HCT116 (cell line): ENCODE measurements around the gene LFNG. TPM values are rescaled to one million over a fixed set of nuclear protein-coding genes. Genes with fewer than 3 reads are reported as not detected.

Source experiments
- ATAC-seq: fragments of 200-7000 bp; cut with Tn5 transposase; 2 replicates; pipeline ENCODE4 v1.9.1; 2020; ENCODE audit warnings: mild to moderate bottlenecking, moderate library complexity
- BruUV-seq: library from RNA; stranded (reverse); fragments of 400-500 nt; replicated peaks from 2 replicates; lab custom pipeline; 2021; lab: Mats Ljungman, UMichigan
- CTCF ChIA-PET: fragments of 300-600 bp; sonication (Branson Sonifier 250); formaldehyde crosslinking; loops from one replicate; lab custom pipeline; 2021; ENCODE audit warnings: antibody characterized with exemption; lab: Charles Lee
- POLR2A ChIA-PET: fragments of 300-600, 350-600 bp; sonication (Branson Sonifier 250); formaldehyde crosslinking; loops from one replicate; lab custom pipeline; 2021; ENCODE audit warnings: antibody characterized with exemption; lab: Charles Lee
- RAD21 ChIA-PET, 2 experiments: fragments of 300-600 bp; sonication (Branson Sonifier 250); formaldehyde crosslinking; loops; one replicate each; lab custom pipeline; 2023; ENCODE audit warnings: low total read pairs in 2 of 2; ENCODE audit not compliant: uncharacterized antibody in 2 of 2, unreplicated experiment in 2 of 2, low non-redundant PET in 1 of 2; lab: Charles Lee
- DNase-seq: peaks from one replicate; pipeline ENCODE4 v3.0.0-alpha.2; 2010; ENCODE audit warnings: low read depth, low spot score
- H2AFZ ChIP-seq: fragments of 200-600 bp; shearing (Covaris generic), sonication (generic); 2 replicates; pipeline ENCODE4 v1.6.1; 2017; ENCODE audit warnings: low read depth, mixed run types, mixed read lengths, antibody characterized with exemption, low read length; ENCODE audit not compliant: poor library complexity, severe bottlenecking
- H3K27ac ChIP-seq: 2 replicates; pipeline ENCODE4 v1.5.1; 2012; ENCODE audit warnings: low read depth, low read length
- H3K27me3 ChIP-seq: fragments of 200-600 bp; sonication (generic); 2 replicates; pipeline ENCODE4 v1.6.1; 2016; ENCODE audit warnings: mixed run types, low read length, mixed read lengths; ENCODE audit not compliant: insufficient read depth
- H3K36me3 ChIP-seq, 2 experiments: fragments of 200-500 bp in 1 of 2; fragments of 200-600 bp in 1 of 2; sonication (Bioruptor generic) in 1 of 2; sonication (generic) in 1 of 2; 2 replicates each; pipeline versions ENCODE4 v1.5.1 to v1.6.1; 2014 to 2016; ENCODE audit warnings: low read length in 2 of 2, inconsistent platforms in 1 of 2, mixed read lengths in 1 of 2, mixed run types in 1 of 2; ENCODE audit not compliant: insufficient read depth in 2 of 2, control insufficient read depth in 1 of 2
- H3K4me1 ChIP-seq, 2 experiments: fragments of 200-600 bp in 1 of 2; sonication (generic) in 1 of 2; 2 replicates each; pipeline versions ENCODE4 v1.5.1 to v1.6.1; 2012 to 2017; ENCODE audit warnings: low read length in 2 of 2, inconsistent platforms in 1 of 2, mild to moderate bottlenecking in 1 of 2, mixed read lengths in 1 of 2, mixed run types in 1 of 2, moderate library complexity in 1 of 2; ENCODE audit not compliant: insufficient read depth in 2 of 2, control insufficient read depth in 1 of 2
- H3K4me2 ChIP-seq: fragments of 200-600 bp; sonication (generic); 2 replicates; pipeline ENCODE4 v1.6.1; 2017; ENCODE audit warnings: mixed run types, low read length, mixed read lengths
- H3K4me3 ChIP-seq, 2 experiments: fragments of 200-600 bp in 1 of 2; sonication (generic) in 1 of 2; replicated peaks in 1 of 2; 2 replicates each; pipeline ENCODE4 v1.5.1; 2011 to 2016; ENCODE audit warnings: low read length in 2 of 2, control low read depth in 1 of 2, low read depth in 1 of 2, mild to moderate bottlenecking in 1 of 2, mixed read lengths in 1 of 2, mixed run types in 1 of 2
- H3K79me2 ChIP-seq: fragments of 200-600 bp; sonication (generic); 2 replicates; pipeline ENCODE4 v1.6.1; 2017; ENCODE audit warnings: mild to moderate bottlenecking, mixed run types, low read length, moderate library complexity, mixed read lengths; ENCODE audit not compliant: insufficient read depth
- H3K9ac ChIP-seq: fragments of 200-600 bp; sonication (generic); 2 replicates; pipeline ENCODE4 v1.6.1; 2016; ENCODE audit warnings: low read length, mixed read lengths
- H3K9me2 ChIP-seq: fragments of 200-600 bp; sonication (generic), shearing (Covaris generic); 2 replicates; pipeline ENCODE4 v1.6.1; 2017; ENCODE audit warnings: mixed run types, mild to moderate bottlenecking, moderate library complexity; ENCODE audit not compliant: insufficient read depth
- H3K9me3 ChIP-seq, 2 experiments: fragments of 200-500 bp in 1 of 2; fragments of 200-600 bp in 1 of 2; sonication (Bioruptor generic) in 1 of 2; sonication (generic) in 1 of 2; 2 replicates each; pipeline ENCODE4 v1.6.1; 2014 to 2017; ENCODE audit warnings: low read length in 2 of 2, mixed read lengths in 2 of 2, inconsistent platforms in 1 of 2, low read depth in 1 of 2, mild to moderate bottlenecking in 1 of 2, mixed run types in 1 of 2, moderate library complexity in 1 of 2; ENCODE audit not compliant: control insufficient read depth in 1 of 2, insufficient read depth in 1 of 2
- H4K20me1 ChIP-seq: fragments of 200-600 bp; sonication (generic), shearing (Covaris generic); 2 replicates; pipeline ENCODE4 v1.6.1; 2017; ENCODE audit warnings: mixed run types, mild to moderate bottlenecking, moderate library complexity; ENCODE audit not compliant: insufficient read depth
- ATF3 ChIP-seq: IDR thresholded peaks from 2 replicates; pipeline ENCODE4 v1.6.1; 2012
- EGR1 ChIP-seq: IDR thresholded peaks from 2 replicates; pipeline ENCODE4 v1.6.1; 2012; ENCODE audit warnings: low read depth
- EZH2 ChIP-seq: fragments of 200-600 bp; sonication (generic); IDR thresholded peaks from 2 replicates; pipeline ENCODE4 v1.6.1; 2017; ENCODE audit warnings: antibody characterized with exemption, mixed run types
- EZH2phosphoT487 ChIP-seq: fragments of 200-600 bp; IDR thresholded peaks from 2 replicates; pipeline ENCODE4 v1.6.1; 2018; ENCODE audit warnings: antibody characterized with exemption, borderline replicate concordance
- POLR2A ChIP-seq: IDR thresholded peaks from 2 replicates; pipeline ENCODE4 v1.7.0; 2011; ENCODE audit warnings: borderline replicate concordance; ENCODE audit not compliant: insufficient read depth, insufficient read length; ENCODE audit errors: extremely low read depth
- POLR2AphosphoS5 ChIP-seq: IDR thresholded peaks from 2 replicates; pipeline ENCODE4 v1.6.1; 2011; ENCODE audit warnings: mild to moderate bottlenecking, low read depth, low read length, moderate library complexity
- RAD21 ChIP-seq: IDR thresholded peaks from 2 replicates; pipeline ENCODE4 v1.6.1; 2012; ENCODE audit warnings: low read depth, mild to moderate bottlenecking
- SIN3A ChIP-seq: IDR thresholded peaks from 2 replicates; pipeline ENCODE4 v1.6.1; 2012; ENCODE audit warnings: low read depth
- SRF ChIP-seq: IDR thresholded peaks from 2 replicates; pipeline ENCODE4 v1.6.1; 2012; ENCODE audit warnings: low read depth
- TCF7L2 ChIP-seq: IDR thresholded peaks from 2 replicates; pipeline ENCODE4 v1.7.0; 2011; ENCODE audit warnings: borderline replicate concordance, inconsistent platforms; ENCODE audit not compliant: insufficient read depth, insufficient read length; ENCODE audit errors: extremely low read depth
- ZNF274 ChIP-seq: fragments of 200-500 bp; sonication (Bioruptor generic); IDR thresholded peaks from 2 replicates; pipeline ENCODE4 v1.6.1; 2014; ENCODE audit warnings: mild to moderate bottlenecking, low read depth, low read length, inconsistent platforms
- intact Hi-C: fragments of 100-400 bp; cut with micrococcal nuclease; formaldehyde crosslinking; loops from 2 replicates; pipeline ENCODE4 v1.10.0; 2022
- total RNA-seq: library from RNA; stranded (reverse); gene quantifications from one replicate; pipeline ENCODE4 v1.2.1, GENCODE V29; 2021; ENCODE audit not compliant: unreplicated experiment
- TF ChIP-seq, protein P1 (sequence below): IDR thresholded peaks from 2 replicates; pipeline ENCODE4 v1.6.1; 2011; ENCODE audit warnings: mild to moderate bottlenecking, low read length, moderate library complexity; ENCODE audit not compliant: insufficient replicate concordance; ENCODE audit errors: extremely low read depth

LFNG gene
- total RNA-seq, 1 experiment from 2014 or later: 14.3 TPM

GRCh38 chr7:2483494-2483893, 36.1 kb upstream of the LFNG start:
- Histone ChIP-seq H2AFZ (no peak overlapping the region), H3K27ac (no peak overlapping the region), H3K4me3 (no peak overlapping the region), H3K4me2 (no peak overlapping the region), H3K4me1 (no peaks in the 10 kb centered on the region), H3K36me3 (no peaks in the 10 kb centered on the region)
- DNase-seq (no peak), ATAC-seq (no peak)
- no peak for TF ChIP-seq POLR2AphosphoS5
- TF ChIP-seq SIN3A: no peak
- no peak for TF ChIP-seq ATF3
- TF ChIP-seq, all 23 proteins: peak for 0
- ChIA-PET CTCF (interaction anchor here (1.1 kb wide), 1 partner anchor 14 kb away, joined by 5 read pairs; no protein-coding TSS in a partner anchor), RAD21 (no interaction called here), POLR2A (no interaction called here)
- Histone ChIP-seq H3K9me2 (no peaks in the 10 kb centered on the region), H4K20me1 (no peaks in the 10 kb centered on the region), H3K9ac (no peak overlapping the region), H3K79me2 (no peaks in the 10 kb centered on the region), H3K9me3 (peaks cover 3 to 12% of the 10 kb centered on the region in 2 experiments; a peak in 2 of 4 replicates), H3K27me3 (no peaks in the 10 kb centered on the region)
- BruUV-seq: no TSS peak
- intact Hi-C loops: no loop called here

DNA sequence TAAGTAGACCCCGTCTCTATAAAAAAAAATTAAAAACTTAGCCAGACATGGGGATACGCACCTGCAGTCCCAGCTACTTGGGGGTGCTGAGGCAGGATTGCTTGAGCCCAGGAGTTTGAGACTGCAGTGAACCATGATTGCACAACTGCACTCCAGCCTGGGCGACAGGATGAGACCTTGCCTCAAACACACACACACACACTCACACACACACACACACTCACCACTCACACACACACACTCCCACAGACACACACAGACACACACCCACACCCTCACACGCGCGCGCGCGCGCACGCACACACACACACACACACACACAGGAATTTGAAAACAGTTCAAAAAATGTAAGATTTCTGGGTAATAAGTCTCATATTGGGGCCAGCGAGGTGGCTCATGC, 34.7 kb upstream of the LFNG start:
- TF ChIP-seq EZH2phosphoT487 (no peak), EZH2 (no peak), SIN3A (no peak), RAD21 (no peak), TCF7L2 (no peak), SRF (no peak), EGR1 (no peak), ZNF274 (no peak), POLR2A (no peak)
- TF ChIP-seq, protein P1, sequence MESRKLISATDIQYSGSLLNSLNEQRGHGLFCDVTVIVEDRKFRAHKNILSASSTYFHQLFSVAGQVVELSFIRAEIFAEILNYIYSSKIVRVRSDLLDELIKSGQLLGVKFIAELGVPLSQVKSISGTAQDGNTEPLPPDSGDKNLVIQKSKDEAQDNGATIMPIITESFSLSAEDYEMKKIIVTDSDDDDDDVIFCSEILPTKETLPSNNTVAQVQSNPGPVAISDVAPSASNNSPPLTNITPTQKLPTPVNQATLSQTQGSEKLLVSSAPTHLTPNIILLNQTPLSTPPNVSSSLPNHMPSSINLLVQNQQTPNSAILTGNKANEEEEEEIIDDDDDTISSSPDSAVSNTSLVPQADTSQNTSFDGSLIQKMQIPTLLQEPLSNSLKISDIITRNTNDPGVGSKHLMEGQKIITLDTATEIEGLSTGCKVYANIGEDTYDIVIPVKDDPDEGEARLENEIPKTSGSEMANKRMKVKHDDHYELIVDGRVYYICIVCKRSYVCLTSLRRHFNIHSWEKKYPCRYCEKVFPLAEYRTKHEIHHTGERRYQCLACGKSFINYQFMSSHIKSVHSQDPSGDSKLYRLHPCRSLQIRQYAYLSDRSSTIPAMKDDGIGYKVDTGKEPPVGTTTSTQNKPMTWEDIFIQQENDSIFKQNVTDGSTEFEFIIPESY: no peak
- TF ChIP-seq, all 23 proteins: peak for 0
- Histone ChIP-seq H3K4me3 (no peak overlapping the region), H3K4me1 (no peaks in the 10 kb centered on the region), H3K27ac (no peak overlapping the region), H3K79me2 (no peaks in the 10 kb centered on the region), H4K20me1 (no peaks in the 10 kb centered on the region), H3K27me3 (no peaks in the 10 kb centered on the region), H3K36me3 (no peaks in the 10 kb centered on the region), H2AFZ (no peak overlapping the region), H3K9me2 (no peaks in the 10 kb centered on the region), H3K9me3 (peaks cover 3 to 12% of the 10 kb centered on the region in 2 experiments; a peak in 2 of 4 replicates), H3K9ac (no peak overlapping the region), H3K4me2 (no peak overlapping the region)
- DNase-seq: no peak
- intact Hi-C loops: no loop called here
- POLR2A ChIA-PET: no interaction called here
- ATAC-seq: no peak
- CTCF ChIA-PET: no interaction called here
- BruUV-seq: no TSS peak
- RAD21 ChIA-PET: interaction anchor here in 1 of 2 experiments (0.8 kb wide), 1 partner anchor 928 kb away, joined by 5 read pairs; no protein-coding TSS in a partner anchor
